Prostate gland (tissue), 2 donors: Measurements from ENCODE around the gene CLDN7.

Experiments used
- CTCF ChIP-seq, 4 experiments: fragments of 200-600 bp in 2 of 4; fragments of 450-650 bp in 2 of 4; sonication (generic) in 2 of 4; IDR thresholded peaks; 1 replicate in 3 of 4; 2 replicates in 1 of 4; pipeline ENCODE4 v1.5.1; 2016 to 2019; ENCODE audit warnings: antibody characterized with exemption in 4 of 4, mild to moderate bottlenecking in 2 of 4, moderate library complexity in 2 of 4
- POLR2A ChIP-seq: fragments of 450-650 bp; IDR thresholded peaks from one replicate; pipeline ENCODE4 v1.6.1; 2016; ENCODE audit warnings: antibody characterized with exemption, mild to moderate bottlenecking
- POLR2AphosphoS5 ChIP-seq: sonication (generic); formaldehyde crosslinking; IDR thresholded peaks from one replicate; pipeline ENCODE4 v1.6.1; 2017; ENCODE audit warnings: antibody characterized with exemption

GRCh38 chr17:7215136-7215638, 47.1 kb downstream of the CLDN7 start:
- TF ChIP-seq POLR2AphosphoS5 (peak; percentile 87), CTCF (IDR thresholded peaks at IDR 0.05) (no peak), POLR2A (no peak)
